Mucosa of rectum (tissue), 2 donors: ENCODE results near the gene STAB1.

Experiments
- H3K27ac ChIP-seq, 2 donors: one replicate each; pipeline ENCODE4 v1.7.0; 2013; ENCODE audit warnings: inconsistent platforms in 2 of 2, low read depth in 2 of 2, low read length in 2 of 2
- H3K27me3 ChIP-seq, 2 donors: one replicate each; pipeline ENCODE4 v1.7.0; 2013; ENCODE audit warnings: low read length in 2 of 2; ENCODE audit not compliant: control insufficient read depth in 2 of 2, insufficient read depth in 2 of 2
- H3K36me3 ChIP-seq, 2 donors: one replicate each; pipeline ENCODE4 v1.7.0; 2013; ENCODE audit warnings: low read length in 2 of 2; ENCODE audit not compliant: control insufficient read depth in 2 of 2, insufficient read depth in 2 of 2
- H3K4me1 ChIP-seq, 2 donors: one replicate each; pipeline ENCODE4 v1.7.0; 2013; ENCODE audit warnings: low read length in 2 of 2, mild to moderate bottlenecking in 1 of 2; ENCODE audit not compliant: control insufficient read depth in 2 of 2, insufficient read depth in 2 of 2
- H3K4me3 ChIP-seq, 2 donors: one replicate each; pipeline ENCODE4 v1.7.0; 2013; ENCODE audit warnings: low read length in 2 of 2
- H3K9ac ChIP-seq, 2 donors: one replicate each; pipeline ENCODE4 v1.7.0; 2013; ENCODE audit warnings: low read length in 2 of 2, low read depth in 1 of 2, mild to moderate bottlenecking in 1 of 2
- H3K9me3 ChIP-seq, 2 donors: one replicate each; pipeline ENCODE4 v1.7.0; 2013; ENCODE audit warnings: low read length in 2 of 2; ENCODE audit not compliant: control insufficient read depth in 2 of 2
- donor health status: healthy.
- donor health status: Normal muscosa, but diverticular disease.

The STAB1 gene

DNA sequence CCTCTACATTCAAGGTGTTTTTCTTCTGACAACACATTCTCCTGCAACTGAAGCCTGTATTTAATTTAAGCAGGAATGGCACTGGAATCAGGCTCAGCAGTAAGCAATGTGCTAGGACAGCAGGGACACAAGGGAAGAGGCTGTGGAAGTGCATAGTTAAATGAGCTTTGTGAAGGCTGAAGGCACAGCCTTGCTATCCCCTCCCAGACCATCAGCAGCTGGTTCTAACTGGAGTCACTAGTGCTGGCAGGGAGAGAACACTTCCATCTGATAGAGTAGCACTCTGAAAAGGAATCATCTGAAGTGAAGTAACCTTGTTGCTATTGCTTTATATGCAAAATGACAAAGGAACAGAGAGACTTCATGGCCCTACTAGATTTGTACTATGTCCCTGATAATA, 56.0 kb downstream of the STAB1 start:
- no peaks in the 10 kb centered on the region for H3K27me3 ChIP-seq
- no peak overlapping the region for H3K9ac ChIP-seq
- peaks cover 46 to 53% of the 10 kb centered on the region in 2 donors for H3K36me3 ChIP-seq
- H3K4me1 ChIP-seq, result no peaks in the 10 kb centered on the region
- no peak overlapping the region for H3K27ac ChIP-seq
- no peak overlapping the region for H3K4me3 ChIP-seq
- no peaks in the 10 kb centered on the region for H3K9me3 ChIP-seq

DNA sequence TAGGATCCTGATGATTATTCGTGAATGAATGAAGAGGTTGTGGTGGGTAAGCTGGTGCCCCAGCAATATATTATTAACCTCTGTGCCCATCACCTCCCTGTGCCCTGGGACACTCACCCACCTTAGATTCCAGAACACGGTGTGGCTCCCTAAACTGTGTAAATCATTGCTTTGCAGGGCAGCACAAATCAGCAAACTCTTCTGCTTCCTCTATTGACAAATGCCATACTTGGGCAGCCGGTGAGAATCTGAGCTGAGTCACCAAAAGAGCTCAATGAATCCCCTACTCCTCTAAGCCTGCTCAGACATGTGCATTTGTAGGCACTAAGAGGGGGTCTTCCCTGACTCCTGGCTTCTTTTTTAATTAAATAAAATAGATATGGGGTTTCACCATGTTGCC, 57.0 kb downstream of the STAB1 start:
- Histone ChIP-seq H3K9me3 (no peaks in the 10 kb centered on the region), H3K9ac (no peak overlapping the region), H3K36me3 (peaks cover 44 to 53% of the 10 kb centered on the region in 2 donors), H3K27me3 (no peaks in the 10 kb centered on the region), H3K27ac (no peak overlapping the region), H3K4me3 (no peak overlapping the region), H3K4me1 (no peaks in the 10 kb centered on the region)

DNA sequence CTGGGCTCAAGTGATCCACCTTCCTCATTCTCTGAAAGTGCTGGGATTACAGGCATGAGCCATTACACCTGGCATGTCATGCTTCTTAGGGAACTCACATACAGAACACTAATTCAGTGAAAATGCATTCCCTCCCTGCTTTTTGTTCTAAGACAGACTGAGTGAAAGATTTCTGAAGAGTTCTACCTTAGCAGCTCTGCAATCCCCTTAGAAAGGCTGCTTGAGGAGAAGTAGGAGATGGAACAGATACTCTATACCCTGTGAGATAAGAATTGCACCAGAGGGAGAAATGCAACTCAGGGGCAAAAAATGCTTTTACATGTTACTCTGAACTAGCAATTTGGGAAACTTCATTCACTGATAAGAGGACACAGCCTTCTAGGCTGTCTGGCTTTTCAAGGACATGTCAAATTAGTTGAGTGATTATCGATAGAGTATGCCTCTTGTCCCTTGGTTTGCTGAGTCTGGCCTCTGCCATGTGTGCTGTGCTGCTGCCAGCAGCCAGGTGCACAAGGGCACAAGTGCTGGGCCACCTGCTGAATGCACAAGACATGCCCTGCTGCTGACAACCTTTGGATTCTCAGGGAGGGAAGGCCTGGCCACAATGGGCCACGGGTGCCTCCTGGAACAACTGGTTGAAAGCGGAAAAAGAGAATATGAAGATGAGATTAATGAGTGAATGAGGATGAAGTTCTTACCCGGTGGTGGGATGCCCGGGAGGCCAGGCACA, 59.1 kb downstream of the STAB1 start:
- no peaks in the 10 kb centered on the region for H3K9me3 ChIP-seq
- H3K4me3 ChIP-seq, result no peak overlapping the region
- H3K4me1 ChIP-seq, result no peaks in the 10 kb centered on the region
- no peaks in the 10 kb centered on the region for H3K27me3 ChIP-seq
- H3K9ac ChIP-seq, result no peak overlapping the region
- H3K36me3 ChIP-seq, result peaks cover 50 to 62% of the 10 kb centered on the region in 2 donors
- H3K27ac ChIP-seq, result no peak overlapping the region

DNA sequence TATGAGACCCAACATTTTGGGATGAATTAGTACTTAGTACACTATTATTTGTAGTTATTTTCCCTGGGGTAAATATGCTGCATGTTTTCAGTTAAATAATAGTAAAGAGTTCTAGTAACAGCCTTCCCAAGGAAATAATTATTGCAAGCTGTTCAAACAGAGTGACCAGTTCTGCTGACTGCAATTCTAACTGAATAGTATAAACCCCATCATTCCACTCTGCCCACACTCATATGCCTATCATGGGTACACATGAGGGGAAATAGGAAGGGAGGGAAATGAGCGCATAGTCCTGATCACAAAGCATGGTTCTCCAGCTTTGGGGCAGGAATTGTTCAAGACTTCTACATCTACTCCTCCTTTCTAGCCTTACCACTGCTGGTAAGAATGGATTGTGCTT, 59.9 kb downstream of the STAB1 start:
- H3K27ac ChIP-seq, result no peak overlapping the region
- no peaks in the 10 kb centered on the region for H3K27me3 ChIP-seq
- H3K36me3 ChIP-seq, result peaks cover 57 to 63% of the 10 kb centered on the region in 2 donors
- H3K9me3 ChIP-seq, result no peaks in the 10 kb centered on the region
- H3K4me3 ChIP-seq, result no peak overlapping the region
- H3K4me1 ChIP-seq, result no peaks in the 10 kb centered on the region
- H3K9ac ChIP-seq, result no peak overlapping the region

DNA sequence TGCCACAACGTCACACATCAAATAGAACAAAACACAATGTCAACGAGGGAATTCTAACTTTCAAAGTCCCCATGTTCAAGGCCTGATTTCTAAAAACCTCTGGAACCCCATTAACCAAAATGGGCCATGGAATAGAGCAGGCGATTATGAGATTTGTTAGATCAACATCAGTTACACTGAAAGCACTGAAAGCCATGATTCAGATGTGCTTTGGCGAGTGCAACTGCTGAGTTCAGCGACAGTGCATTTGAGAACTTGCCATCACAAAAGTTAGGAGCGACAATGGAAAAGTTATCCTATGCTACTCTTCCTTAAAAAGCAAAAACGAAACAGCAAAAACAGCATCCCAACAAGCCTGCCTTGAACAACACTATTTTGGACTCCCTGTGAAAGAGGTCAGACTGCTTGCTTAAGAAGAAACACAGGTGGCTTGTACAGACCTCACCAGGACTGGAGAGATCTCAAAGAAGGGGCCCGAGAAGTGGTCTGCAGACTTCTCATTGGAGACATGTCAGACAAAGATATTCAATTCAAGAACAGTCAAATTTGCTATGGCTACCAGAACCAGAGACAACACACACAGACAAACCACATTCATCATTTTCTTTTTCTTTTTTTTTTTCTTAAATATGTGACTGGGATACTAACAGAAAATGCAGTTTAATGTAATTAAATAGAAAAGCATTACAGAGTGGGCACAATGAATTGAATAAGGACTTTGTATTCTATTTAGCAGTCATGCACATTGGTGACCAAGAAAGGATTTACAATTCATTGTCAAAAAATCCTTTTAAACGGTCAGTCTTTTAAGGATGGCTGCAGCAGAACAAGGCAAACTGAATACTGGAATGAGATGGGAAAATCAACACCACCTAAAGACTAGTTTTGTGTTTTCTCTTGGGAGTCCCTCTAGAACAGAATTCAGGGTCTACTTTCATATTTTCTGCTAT, 62.1 kb downstream of the STAB1 start:
- Histone ChIP-seq H3K9ac (no peak overlapping the region), H3K4me1 (no peaks in the 10 kb centered on the region), H3K9me3 (no peaks in the 10 kb centered on the region), H3K4me3 (no peak overlapping the region), H3K27me3 (no peaks in the 10 kb centered on the region), H3K27ac (no peak overlapping the region), H3K36me3 (peaks cover 55 to 61% of the 10 kb centered on the region in 2 donors)

DNA sequence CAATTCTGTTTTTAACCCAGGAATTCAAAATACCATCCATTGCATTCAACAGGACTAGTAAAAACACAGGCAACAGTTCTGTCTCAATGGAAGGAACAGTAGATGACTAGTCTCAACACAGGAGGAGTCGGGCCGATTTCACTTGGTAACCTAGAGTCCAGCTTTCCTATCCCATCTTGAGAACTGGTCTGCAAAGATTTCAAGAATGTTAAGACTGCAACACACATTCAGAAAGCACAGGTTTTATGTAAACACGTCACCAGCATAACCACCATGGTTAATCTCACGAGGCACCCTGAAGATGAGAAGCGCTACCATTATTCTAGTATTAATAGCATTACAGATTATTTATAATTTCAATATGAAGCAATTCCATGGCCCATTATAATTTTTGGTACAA, 63.3 kb downstream of the STAB1 start:
- H3K9ac ChIP-seq, result no peak overlapping the region
- H3K27ac ChIP-seq, result no peak overlapping the region
- no peaks in the 10 kb centered on the region for H3K27me3 ChIP-seq
- H3K9me3 ChIP-seq, result no peaks in the 10 kb centered on the region
- no peaks in the 10 kb centered on the region for H3K4me1 ChIP-seq
- H3K36me3 ChIP-seq, result peaks cover 52 to 60% of the 10 kb centered on the region in 2 donors
- H3K4me3 ChIP-seq, result no peak overlapping the region

DNA sequence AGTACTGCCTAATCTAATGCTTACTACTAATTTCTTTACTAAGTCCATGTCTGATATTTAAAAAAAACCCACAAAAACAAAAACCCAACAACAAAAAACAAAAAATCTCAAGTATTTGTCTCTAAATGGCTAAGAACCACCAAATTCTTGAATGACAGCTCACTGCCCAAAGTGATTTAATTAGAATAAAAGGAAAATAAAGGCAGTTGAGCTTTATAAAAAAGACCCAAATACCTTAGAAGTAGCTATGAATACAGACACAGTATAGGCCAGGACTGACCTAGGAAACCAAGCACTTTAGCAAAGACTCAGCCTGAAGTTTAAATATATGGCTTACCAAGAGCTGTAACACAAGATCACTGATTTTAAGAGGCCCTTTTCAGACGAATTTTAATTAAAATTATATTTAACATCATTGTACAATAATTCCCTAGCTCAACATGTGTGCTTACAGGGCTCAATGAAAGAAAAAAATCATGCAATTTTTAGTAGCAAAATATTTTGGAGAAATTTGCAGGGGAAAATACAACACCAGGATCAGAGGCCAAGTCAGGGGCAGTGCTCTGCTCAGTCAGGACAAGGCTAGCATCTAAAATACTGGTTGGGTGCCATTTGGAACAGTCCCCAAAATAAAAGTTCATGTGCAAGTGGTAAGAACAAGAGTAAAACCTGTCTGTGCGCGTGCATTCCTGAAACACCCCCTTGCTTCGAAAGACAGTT, 66.0 kb downstream of the STAB1 start:
- Histone ChIP-seq H3K4me3 (no peak overlapping the region), H3K9me3 (no peaks in the 10 kb centered on the region), H3K36me3 (peaks cover 47 to 58% of the 10 kb centered on the region in 2 donors), H3K27me3 (no peaks in the 10 kb centered on the region), H3K27ac (no peak overlapping the region), H3K9ac (no peak overlapping the region), H3K4me1 (no peaks in the 10 kb centered on the region)

DNA sequence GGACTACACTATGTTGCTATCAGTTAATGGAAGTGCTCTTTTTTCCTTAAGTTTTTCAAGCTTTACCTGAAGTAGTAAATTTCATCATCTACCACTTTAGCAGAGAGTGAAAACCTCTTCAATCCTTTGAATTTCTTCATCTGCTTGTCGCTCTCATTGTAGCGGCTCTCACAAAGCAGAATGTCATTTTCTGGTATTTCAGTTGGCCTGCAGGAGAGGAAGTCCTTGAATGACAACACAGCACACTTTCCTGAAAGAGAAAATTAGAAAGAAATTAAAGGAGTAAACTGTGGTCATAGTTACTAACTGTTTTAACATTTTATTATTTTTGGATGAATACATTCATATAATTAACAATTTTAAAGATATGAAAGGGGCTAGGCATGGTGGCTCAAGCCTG, 68.8 kb downstream of the STAB1 start:
- no peak overlapping the region for H3K27ac ChIP-seq
- H3K4me3 ChIP-seq, result no peak overlapping the region
- H3K4me1 ChIP-seq, result no peaks in the 10 kb centered on the region
- peaks cover 35 to 43% of the 10 kb centered on the region in 2 donors for H3K36me3 ChIP-seq
- no peaks in the 10 kb centered on the region for H3K9me3 ChIP-seq
- H3K9ac ChIP-seq, result no peak overlapping the region
- H3K27me3 ChIP-seq, result no peaks in the 10 kb centered on the region

DNA sequence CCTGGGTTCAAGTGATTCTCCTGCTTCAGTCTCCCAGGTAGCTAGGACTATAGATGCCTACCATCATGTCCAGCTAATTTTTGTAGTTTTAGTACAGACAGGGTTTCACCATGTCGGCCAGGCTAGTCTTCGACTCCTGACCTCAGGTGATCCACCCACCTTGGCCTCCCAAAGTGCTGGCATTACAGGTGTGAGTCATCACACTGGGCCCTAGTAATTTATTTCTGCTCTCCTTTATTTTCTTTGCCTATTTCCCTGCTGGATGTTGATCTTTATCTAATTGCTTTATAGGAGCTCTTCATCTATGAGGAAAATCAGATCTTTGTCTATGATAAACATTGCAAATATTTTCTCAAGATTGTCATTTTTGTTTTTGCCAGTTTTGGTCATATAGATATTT, 72.9 kb downstream of the STAB1 start:
- Histone ChIP-seq H3K36me3 (peaks cover 21% of the 10 kb centered on the region in 2 donors), H3K9ac (no peak overlapping the region), H3K27ac (no peak overlapping the region)

DNA sequence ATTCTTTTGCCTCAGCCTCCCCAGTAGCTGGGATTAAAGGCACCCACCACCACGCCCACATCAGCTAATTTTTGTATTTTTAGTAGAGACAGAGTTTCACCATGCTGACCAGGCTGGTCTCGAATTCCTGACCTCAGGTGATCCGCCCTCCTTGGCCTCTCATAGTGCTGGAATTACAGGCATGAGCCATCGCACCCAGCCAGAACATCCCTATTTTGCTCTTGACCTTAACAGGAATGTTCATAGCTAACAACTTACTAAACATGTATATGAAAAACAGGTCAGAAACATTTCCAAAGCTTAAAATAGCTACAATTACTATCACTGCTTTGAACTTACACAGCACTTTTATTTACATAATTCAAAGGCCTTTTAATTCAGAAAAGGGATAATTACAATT, 74.9 kb downstream of the STAB1 start:
- H3K9ac ChIP-seq, result no peak overlapping the region
- peaks cover 15 to 16% of the 10 kb centered on the region in 2 donors for H3K36me3 ChIP-seq
- no peaks in the 10 kb centered on the region for H3K4me1 ChIP-seq
- H3K27ac ChIP-seq, result no peak overlapping the region
- no peaks in the 10 kb centered on the region for H3K9me3 ChIP-seq
- no peak overlapping the region for H3K4me3 ChIP-seq
- H3K27me3 ChIP-seq, result no peaks in the 10 kb centered on the region

More for the DNA sequence above, 72.9 kb downstream of the STAB1 start:
- Histone ChIP-seq H3K4me1 (no peaks in the 10 kb centered on the region), H3K4me3 (no peak overlapping the region), H3K27me3 (no peaks in the 10 kb centered on the region), H3K9me3 (no peaks in the 10 kb centered on the region)
